Measurements from ENCODE around the gene MFN2.
"Not testable (repeated sequence)": the region's sequence is repeated elsewhere in the genome, so short reads cannot be mapped to it uniquely, and the experiment has no call there.

Gene MFN2

GRCh38 chr1:12026586-12026985 is 46.3 kb downstream of the MFN2 start:
- no peak for DNase-seq (ENCODE audit: low spot score)

DNA sequence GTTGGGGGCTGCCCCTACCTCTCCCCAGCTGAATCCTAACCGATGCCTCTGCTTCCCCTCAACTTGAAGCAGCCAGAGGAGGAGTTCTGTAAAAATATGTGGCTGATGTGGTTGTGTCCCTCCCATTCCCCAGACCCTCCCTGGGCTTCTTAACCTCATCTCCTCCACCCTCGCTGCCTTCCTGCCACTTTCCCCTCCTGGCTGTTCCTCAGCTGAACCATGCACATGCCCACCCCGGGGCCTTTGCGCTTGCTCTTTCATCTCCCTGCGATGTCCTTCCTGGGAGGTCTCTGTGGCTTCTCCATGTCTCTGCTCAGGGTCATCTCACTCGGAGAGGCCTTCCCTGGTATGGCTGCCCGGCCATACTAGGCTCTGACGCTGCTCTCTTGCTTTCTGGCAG is 48.0 kb downstream of the MFN2 start:
- no peak for DNase-seq (ENCODE audit: low spot score)

DNA sequence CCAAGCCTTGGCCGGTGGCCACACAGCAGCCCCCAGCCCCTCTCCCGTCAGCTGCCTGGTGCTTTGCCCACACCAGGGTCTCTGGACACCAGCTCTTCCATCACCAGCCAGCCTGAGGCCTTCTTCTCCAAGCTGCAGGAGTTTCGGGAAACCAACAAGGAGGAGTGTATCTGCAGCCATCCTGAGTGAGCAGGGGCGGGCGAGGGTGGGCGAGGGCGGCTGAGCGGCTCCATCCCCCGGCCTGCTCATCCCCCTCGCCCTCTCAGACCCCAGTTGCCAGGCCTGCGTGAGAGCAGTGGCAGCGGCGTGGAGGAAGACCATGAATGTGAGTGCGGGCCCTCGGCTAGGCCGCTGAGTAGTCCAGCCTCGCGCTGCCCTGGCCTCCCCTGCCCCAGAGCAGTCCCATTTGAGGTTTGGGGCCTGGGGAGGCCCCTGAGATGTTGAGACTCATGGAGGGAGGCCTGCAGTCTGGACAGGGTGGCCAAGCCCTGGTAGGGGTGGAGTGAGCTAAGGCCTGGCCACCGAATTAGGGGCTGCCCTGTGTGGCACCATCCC is 48.8 kb downstream of the MFN2 start:
- no peak for DNase-seq (ENCODE audit: low spot score)

DNA sequence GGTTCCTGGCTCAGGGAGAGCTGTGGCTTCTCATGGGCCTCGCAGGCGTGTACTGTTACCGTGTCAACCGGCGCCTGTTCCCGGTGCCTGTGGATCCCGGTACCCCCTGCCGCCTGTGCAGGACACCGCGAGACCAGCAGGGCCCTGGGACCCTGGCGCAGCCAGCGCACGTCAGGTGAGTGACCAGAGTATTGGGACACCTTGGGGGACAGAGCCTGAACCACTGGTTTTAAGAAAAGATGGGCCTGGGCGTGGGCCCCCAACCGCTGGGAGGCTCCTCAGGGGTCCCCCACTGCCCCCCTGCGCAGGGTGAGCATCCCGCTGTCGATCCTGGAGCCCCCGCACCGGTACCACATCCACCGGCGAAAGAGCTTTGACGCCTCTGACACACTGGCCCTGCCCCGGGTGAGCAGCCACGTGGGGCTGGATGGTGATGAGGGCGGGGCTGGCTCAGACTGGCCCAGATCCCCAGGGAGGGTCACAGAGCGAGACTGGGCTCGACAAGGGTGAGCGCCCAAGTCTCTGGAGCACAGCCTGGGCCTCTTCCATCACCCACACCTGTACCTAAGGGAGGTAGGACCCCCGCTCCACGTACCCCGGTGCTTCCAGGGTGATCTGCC is 49.6 kb downstream of the MFN2 start:
- no peak for DNase-seq (ENCODE audit: low spot score)

GRCh38 chr1:12031039-12031980 is 51.1 kb downstream of the MFN2 start:
- DNase-seq (ENCODE audit: low spot score): no peak

DNA sequence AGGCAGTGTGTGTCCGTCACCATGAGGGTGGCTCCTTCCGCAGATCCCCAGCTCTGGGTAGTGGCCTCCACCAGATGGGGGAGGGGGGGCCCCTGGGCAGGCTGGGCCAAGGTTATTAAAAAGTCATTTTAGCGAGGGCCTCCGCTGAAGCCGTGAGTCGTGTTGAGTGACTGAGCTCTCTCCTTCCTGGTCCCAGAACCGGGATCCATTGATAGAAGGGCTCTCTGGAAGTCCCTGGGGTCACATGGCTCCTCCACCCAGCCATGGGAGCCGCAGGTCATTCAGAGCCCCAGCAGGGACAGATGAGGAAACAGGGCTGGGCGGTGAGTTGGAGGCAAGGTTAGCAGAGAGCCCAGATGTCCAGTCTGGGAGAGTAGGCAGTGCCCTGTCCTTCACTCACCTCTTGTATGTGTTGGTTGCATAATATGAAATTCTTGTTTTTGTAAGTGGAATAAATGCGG is 51.9 kb downstream of the MFN2 start:
- no peak for DNase-seq (ENCODE audit: low spot score)

- DNase-seq (ENCODE audit: low spot score): not testable (repeated sequence)
These were observed 53.2 kb downstream of the MFN2 start for GRCh38 chr1:12033441-12033840.

DNA sequence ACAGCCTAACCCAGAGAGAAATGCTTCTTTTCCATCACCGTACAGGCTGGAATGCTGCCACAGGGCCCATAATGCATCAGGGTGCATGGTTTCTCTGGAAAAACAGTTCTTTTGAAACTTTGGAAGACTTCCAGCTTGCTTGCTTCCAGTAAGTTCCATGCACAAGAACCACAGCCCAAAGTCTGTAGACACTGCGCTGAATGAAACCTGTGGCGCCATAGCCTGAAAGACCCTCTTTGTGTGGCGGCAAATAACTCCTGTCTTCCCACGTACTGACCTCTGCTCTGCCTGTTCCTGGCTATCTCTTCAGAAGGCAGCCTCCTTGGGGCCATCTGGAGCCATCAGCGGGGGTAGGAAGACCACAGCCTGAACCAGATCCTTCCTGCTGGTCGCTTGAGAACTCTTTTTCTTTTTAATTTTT is 54.1 kb downstream of the MFN2 start:
- no peak for DNase-seq (ENCODE audit: low spot score)

DNA sequence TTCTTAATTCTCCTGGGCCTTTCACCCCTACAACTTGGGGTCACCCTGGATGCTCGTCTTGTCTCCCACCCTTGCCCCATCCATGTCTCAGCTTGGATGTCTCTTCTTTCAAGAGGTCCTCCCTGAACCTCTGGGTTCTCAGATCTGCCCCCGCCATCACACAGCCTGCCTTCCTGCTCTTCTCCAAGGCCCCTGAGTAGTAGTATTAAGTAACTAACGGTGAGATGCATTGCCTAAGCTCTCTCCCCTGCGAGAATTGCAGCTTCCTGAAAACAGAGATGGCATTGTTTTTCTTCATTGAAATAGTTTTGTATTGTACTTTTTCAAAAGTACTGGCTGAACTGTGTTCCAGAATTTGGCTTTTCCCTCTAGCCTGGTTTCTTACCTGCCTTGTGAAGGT is 55.1 kb downstream of the MFN2 start:
- DNase-seq (ENCODE audit: low spot score): no peak

GRCh38 chr1:12037486-12038355 is 57.5 kb downstream of the MFN2 start:
- DNase-seq (ENCODE audit: low spot score): no peak

DNA sequence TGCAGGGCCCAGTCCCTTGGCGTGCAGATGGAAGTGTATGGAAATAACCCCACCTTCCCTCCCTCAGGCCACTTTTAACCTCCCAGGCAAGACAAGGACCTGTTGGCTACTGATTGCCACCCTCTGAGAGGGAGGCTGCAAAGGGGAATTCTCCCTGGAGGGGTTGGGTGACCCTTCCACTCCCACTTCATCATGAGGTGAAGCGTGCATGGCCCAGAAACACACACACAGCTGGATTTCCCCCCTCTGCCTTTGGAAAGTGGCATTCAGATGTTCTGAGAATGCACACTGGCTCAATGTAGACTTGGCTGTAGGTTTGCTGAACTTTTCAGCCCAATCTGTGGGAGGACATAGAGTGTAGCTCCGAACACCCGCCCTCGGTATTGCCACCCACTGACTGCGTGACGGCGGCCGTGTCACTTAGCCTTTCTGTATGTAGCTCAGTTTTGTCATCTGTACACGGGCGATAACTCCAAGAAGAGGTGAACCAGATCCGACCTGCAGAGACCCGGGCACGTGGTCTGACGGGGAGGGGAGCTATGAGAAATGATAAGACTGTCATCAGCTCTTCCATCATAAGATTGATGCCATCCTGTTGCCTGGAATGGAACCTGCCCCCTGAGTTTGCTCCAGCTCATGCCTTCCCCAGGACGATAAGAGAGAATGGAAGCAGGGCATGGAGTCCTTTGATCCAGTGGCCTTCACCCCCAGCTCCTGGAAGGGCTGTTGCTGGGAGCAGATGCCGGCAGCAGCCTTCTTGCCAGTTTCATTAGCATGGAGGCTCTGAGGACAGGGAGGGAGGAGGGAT is 58.3 kb downstream of the MFN2 start:
- DNase-seq (ENCODE audit: low spot score): no peak

- no peak for DNase-seq (ENCODE audit: low spot score)
These were observed 58.9 kb downstream of the MFN2 start for GRCh38 chr1:12039164-12039525.

DNA sequence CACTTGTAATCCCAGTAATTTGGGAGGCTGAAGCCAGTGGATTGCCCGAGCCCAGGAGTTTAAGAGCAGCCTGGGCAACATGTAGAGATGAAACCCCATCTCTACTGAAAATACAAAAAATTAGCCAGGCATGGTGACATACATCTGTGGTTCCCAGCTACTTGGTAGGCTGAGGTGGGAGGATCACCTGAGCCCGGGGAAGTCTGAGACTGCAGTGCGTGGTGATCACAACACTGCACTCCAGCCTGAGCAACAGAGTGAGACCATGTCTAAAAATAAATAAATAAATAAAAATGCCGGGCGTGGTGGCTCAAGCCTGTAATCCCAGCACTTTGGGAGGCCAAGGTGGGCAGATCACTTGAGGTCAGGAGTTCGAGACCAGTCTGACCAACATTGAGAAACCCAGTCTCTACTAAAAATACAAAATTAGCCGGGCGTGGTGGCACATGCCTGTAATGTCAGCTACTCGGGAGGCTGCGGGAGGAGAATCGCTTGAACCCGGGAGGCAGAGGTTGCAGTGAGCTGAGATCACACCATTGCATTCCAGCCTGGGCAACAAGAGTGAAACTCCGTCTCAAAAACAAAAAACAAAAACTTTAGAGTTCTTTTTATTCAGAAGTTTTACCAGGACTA is 59.7 kb downstream of the MFN2 start:
- DNase-seq (ENCODE audit: low spot score): not testable (repeated sequence)

GRCh38 chr1:12040457-12041051 is 60.3 kb downstream of the MFN2 start:
- peak; percentile 25 for DNase-seq (ENCODE audit: low spot score)

- DNase-seq (ENCODE audit: low spot score): not testable (repeated sequence)
These were observed 64.1 kb downstream of the MFN2 start for GRCh38 chr1:12044187-12044877.

- DNase-seq (ENCODE audit: low spot score): no peak
These were observed 66.5 kb downstream of the MFN2 start for GRCh38 chr1:12046749-12047119.

- no peak for DNase-seq (ENCODE audit: low spot score)
These were observed 67.1 kb downstream of the MFN2 start for GRCh38 chr1:12047120-12047876.

GRCh38 chr1:12048372-12048771 is 68.1 kb downstream of the MFN2 start:
- DNase-seq (ENCODE audit: low spot score): no peak

GRCh38 chr1:12049616-12050015 is 69.4 kb downstream of the MFN2 start:
- DNase-seq (ENCODE audit: low spot score): no peak

All from kidney capillary endothelial cell (primary cell).